ENCODE data around the gene LRP2BP. TPM values are rescaled to one million over a fixed set of nuclear protein-coding genes. Genes with fewer than 3 reads are reported as not detected.

Gene LRP2BP
- total RNA-seq, 5 donors from 2014 or later (not counting 1 experiment from before 2014, with no cell fraction given), result 0.51 to 2.9 (median 0.89) TPM

GRCh38 chr4:185426960-185427688, 31.4 kb upstream of the LRP2BP start:
- Mint-ChIP-seq H3K4me1 (peaks cover 24 to 27% (median 27%) of the 10 kb centered on the region in 3 donors), H3K27ac (peak overlapping the region in 1 of 2 donors; percentile 31), H3K27me3 (peaks cover 3 to 4% of the 10 kb centered on the region in 2 donors), H3K36me3 (peaks cover 2% of the 10 kb centered on the region), H3K4me3 (peak overlapping the region in 2 of 3 donors; percentile 14 to 19), H3K9me3 (no peaks in the 10 kb centered on the region)
- peaks cover 8 to 19% of the 10 kb centered on the region in 2 experiments for H3K4me1 ChIP-seq (ENCODE audit: control insufficient read depth in 1 of 2, extremely low read depth in 1 of 2, insufficient read depth in 2 of 2, low read length in 2 of 2)
- H3K36me3 ChIP-seq (ENCODE audit: control insufficient read depth in 2 of 2, extremely low read depth in 1 of 2, insufficient read depth in 1 of 2, low read length in 1 of 2), result peaks cover 0 to 2% of the 10 kb centered on the region in 2 donors
- 90% methylated on average over 8 of the region's 22 CpGs for WGBS (ENCODE audit: insufficient coverage)
- ATAC-seq (replicated peaks in 1 of 4), result no peak
- DNase-seq, result peak in 1 of 35 experiments; percentile 6
- H3K27me3 ChIP-seq (replicated peaks in 1 of 2; ENCODE audit: control insufficient read depth in 2 of 2, extremely low read depth in 1 of 2, insufficient read depth in 2 of 2, low read length in 1 of 2), result peaks cover 2 to 13% of the 10 kb centered on the region in 2 experiments
- H3K4me3 ChIP-seq (ENCODE audit: control insufficient read depth in 1 of 2, extremely low read depth in 1 of 2, low read length in 1 of 2), result no peak overlapping the region
- H3K9me3 ChIP-seq, result no peaks in the 10 kb centered on the region
- no peak overlapping the region for H3K27ac ChIP-seq (ENCODE audit: low read length)
- ChIA-PET CTCF (interaction anchor here (0.5 to 1.1 kb wide), 5 partner anchors 9 to 198 kb away, joined by 3 to 4 read pairs (median 4); partner anchors contain the start of gene ANKRD37 (in 1 of the 2)), POLR2A (no interaction called here)

- DNase-seq (peak; percentile 71 to 96 (median 85)), ATAC-seq (replicated peaks in 1 of 4) (peak; percentile 88 to 92 (median 92))
- no peaks in the 10 kb centered on the region for H3K9me3 Mint-ChIP-seq
- H3K4me1 Mint-ChIP-seq, result peaks cover 33 to 40% (median 34%) of the 10 kb centered on the region in 3 donors
- ChIA-PET CTCF (interaction anchor here (0.5 to 2.5 kb wide), 10 partner anchors 11 to 1975 kb away, joined by 3 to 16 read pairs (median 3); partner anchors contain the start of genes ANKRD37 (in 1 of the 2) and LRP2BP (in 1 of the 2)), POLR2A (interaction anchor here (0.7 to 3.4 kb wide), 11 partner anchors 9 to 1981 kb away, joined by 3 to 51 read pairs (median 4); partner anchors contain the start of genes ANKRD37 (in 2 of the 2), LRP2BP (in 2 of the 2) and CDKN2AIP (in 1 of the 2))
- peaks cover 2 to 13% of the 10 kb centered on the region in 2 experiments for H3K27me3 ChIP-seq (replicated peaks in 1 of 2; ENCODE audit: control insufficient read depth in 2 of 2, extremely low read depth in 1 of 2, insufficient read depth in 2 of 2, low read length in 1 of 2)
- H3K27ac Mint-ChIP-seq, result peak within 1 kb of the TSS; percentile 98 to 100
- WGBS (ENCODE audit: insufficient coverage), result 0% methylated on average over 50 of the region's 66 CpGs
- peaks cover 8 to 21% of the 10 kb centered on the region in 2 experiments for H3K4me1 ChIP-seq (ENCODE audit: control insufficient read depth in 1 of 2, extremely low read depth in 1 of 2, insufficient read depth in 2 of 2, low read length in 2 of 2)
- H3K36me3 ChIP-seq (ENCODE audit: control insufficient read depth in 2 of 2, extremely low read depth in 1 of 2, insufficient read depth in 1 of 2, low read length in 1 of 2), result peaks cover 0 to 6% of the 10 kb centered on the region in 2 donors
- peak within 1 kb of the TSS; percentile 99 for H3K27ac ChIP-seq (ENCODE audit: low read length)
- H3K4me3 Mint-ChIP-seq, result peak within 1 kb of the TSS; percentile 86 to 92 (median 86)
- no peaks in the 10 kb centered on the region for H3K9me3 ChIP-seq
- peaks cover 13% of the 10 kb centered on the region for H3K36me3 Mint-ChIP-seq
- peak within 1 kb of the TSS; percentile 92 to 95 for H3K4me3 ChIP-seq (ENCODE audit: control insufficient read depth in 1 of 2, extremely low read depth in 1 of 2, low read length in 1 of 2)
- H3K27me3 Mint-ChIP-seq, result peaks cover 0 to 3% of the 10 kb centered on the region in 2 donors
These were observed 30.1 kb upstream of the LRP2BP start, which contains the start of gene UFSP2 for GRCh38 chr4:185425647-185426352. Gene UFSP2 (minus strand): TSS chr4:185425964. CDS start chr4:185425868, 96 bp downstream.

- Histone ChIP-seq H3K27ac (ENCODE audit: low read length) (peak overlapping the region; percentile 99), H3K4me3 (ENCODE audit: control insufficient read depth in 1 of 2, extremely low read depth in 1 of 2, low read length in 1 of 2) (peak overlapping the region; percentile 92 to 95), H3K27me3 (replicated peaks in 1 of 2; ENCODE audit: control insufficient read depth in 2 of 2, extremely low read depth in 1 of 2, insufficient read depth in 2 of 2, low read length in 1 of 2) (peaks cover 0 to 13% of the 10 kb centered on the region in 2 experiments), H3K4me1 (ENCODE audit: control insufficient read depth in 1 of 2, extremely low read depth in 1 of 2, insufficient read depth in 2 of 2, low read length in 2 of 2) (peaks cover 8 to 21% of the 10 kb centered on the region in 2 experiments), H3K9me3 (no peaks in the 10 kb centered on the region), H3K36me3 (ENCODE audit: control insufficient read depth in 2 of 2, extremely low read depth in 1 of 2, insufficient read depth in 1 of 2, low read length in 1 of 2) (peaks cover 0 to 6% of the 10 kb centered on the region in 2 donors)
- Mint-ChIP-seq H3K4me3 (peak overlapping the region; percentile 86 to 92 (median 86)), H3K27ac (peak overlapping the region; percentile 98 to 100), H3K4me1 (peaks cover 33 to 42% (median 34%) of the 10 kb centered on the region in 3 donors), H3K9me3 (no peaks in the 10 kb centered on the region), H3K36me3 (peaks cover 13% of the 10 kb centered on the region), H3K27me3 (peaks cover 0 to 3% of the 10 kb centered on the region in 2 donors)
- POLR2A ChIA-PET, result interaction anchor here (0.5 to 3.4 kb wide), 14 partner anchors 8 to 1980 kb away, joined by 3 to 51 read pairs (median 4); partner anchors contain the start of genes ANKRD37 (in 2 of the 2), LRP2BP (in 2 of the 2) and CDKN2AIP (in 1 of the 2)
- WGBS (ENCODE audit: insufficient coverage), result 23% methylated on average over 8 of the region's 13 CpGs
- ATAC-seq (replicated peaks in 1 of 4) (no peak), DNase-seq (peak in 4 of 35 experiments; percentile 3 to 42 (median 5))
- CTCF ChIA-PET, result interaction anchor here in 1 of 2 donors (0.5 to 2.5 kb wide), 6 partner anchors 29 to 1974 kb away, joined by 3 to 16 read pairs (median 3); partner anchors contain the start of genes ANKRD37 and LRP2BP
These were observed 29.4 kb upstream of the LRP2BP start for GRCh38 chr4:185424905-185425646.

GRCh38 chr4:185421366-185422124, 25.8 kb upstream of the LRP2BP start:
- H3K27ac ChIP-seq (ENCODE audit: low read length), result no peak overlapping the region
- peaks cover 33 to 44% (median 34%) of the 10 kb centered on the region in 3 donors for H3K4me1 Mint-ChIP-seq
- H3K4me3 ChIP-seq (ENCODE audit: control insufficient read depth in 1 of 2, extremely low read depth in 1 of 2, low read length in 1 of 2), result no peak overlapping the region
- DNase-seq (no peak), ATAC-seq (replicated peaks in 1 of 4) (no peak)
- H3K4me1 ChIP-seq (ENCODE audit: control insufficient read depth in 1 of 2, extremely low read depth in 1 of 2, insufficient read depth in 2 of 2, low read length in 2 of 2), result peaks cover 8 to 20% of the 10 kb centered on the region in 2 experiments
- H3K4me3 Mint-ChIP-seq, result no peak overlapping the region
- no peak overlapping the region for H3K27ac Mint-ChIP-seq
- WGBS (ENCODE audit: insufficient coverage), result no CpG with 5 or more reads among the region's 2 CpGs
- H3K27me3 ChIP-seq (replicated peaks in 1 of 2; ENCODE audit: control insufficient read depth in 2 of 2, extremely low read depth in 1 of 2, insufficient read depth in 2 of 2, low read length in 1 of 2), result peaks cover 0 to 4% of the 10 kb centered on the region in 2 experiments
- H3K27me3 Mint-ChIP-seq, result no peaks in the 10 kb centered on the region
- H3K9me3 ChIP-seq, result no peaks in the 10 kb centered on the region
- peaks cover 0 to 19% of the 10 kb centered on the region in 2 donors for H3K36me3 ChIP-seq (ENCODE audit: control insufficient read depth in 2 of 2, extremely low read depth in 1 of 2, insufficient read depth in 1 of 2, low read length in 1 of 2)
- POLR2A ChIA-PET, result no interaction called here
- H3K9me3 Mint-ChIP-seq, result no peaks in the 10 kb centered on the region
- H3K36me3 Mint-ChIP-seq, result peaks cover 30% of the 10 kb centered on the region
- CTCF ChIA-PET, result interaction anchor here in 1 of 2 donors (0.6 kb wide), 1 partner anchor 29 kb away, joined by 3 read pairs; no protein-coding TSS in a partner anchor

- Mint-ChIP-seq H3K36me3 (peaks cover 47% of the 10 kb centered on the region), H3K27me3 (no peaks in the 10 kb centered on the region), H3K27ac (no peak overlapping the region), H3K9me3 (no peaks in the 10 kb centered on the region), H3K4me1 (peaks cover 6 to 15% (median 8%) of the 10 kb centered on the region in 3 donors), H3K4me3 (no peak overlapping the region)
- no peak overlapping the region for H3K27ac ChIP-seq (ENCODE audit: low read length)
- H3K27me3 ChIP-seq (replicated peaks in 1 of 2; ENCODE audit: control insufficient read depth in 2 of 2, extremely low read depth in 1 of 2, insufficient read depth in 2 of 2, low read length in 1 of 2), result no peaks in the 10 kb centered on the region
- H3K4me1 ChIP-seq (ENCODE audit: control insufficient read depth in 1 of 2, extremely low read depth in 1 of 2, insufficient read depth in 2 of 2, low read length in 2 of 2), result peaks cover 0 to 2% of the 10 kb centered on the region in 2 experiments
- H3K36me3 ChIP-seq (ENCODE audit: control insufficient read depth in 2 of 2, extremely low read depth in 1 of 2, insufficient read depth in 1 of 2, low read length in 1 of 2), result peaks cover 0 to 44% of the 10 kb centered on the region in 2 donors
- no peak for DNase-seq
- ATAC-seq (replicated peaks in 1 of 4), result no peak
- H3K9me3 ChIP-seq, result no peaks in the 10 kb centered on the region
- ChIA-PET POLR2A (interaction anchor here in 1 of 2 donors (1.2 kb wide), 1 partner anchor 8 kb away, joined by 6 read pairs; the partner anchor contains the start of gene UFSP2), CTCF (no interaction called here)
- no peak overlapping the region for H3K4me3 ChIP-seq (ENCODE audit: control insufficient read depth in 1 of 2, extremely low read depth in 1 of 2, low read length in 1 of 2)
These were observed 21.2 kb upstream of the LRP2BP start for GRCh38 chr4:185416955-185417354.
